Fibroblast of the aortic adventitia (primary cell): ENCODE results near the gene LMAN1L. TPM values are rescaled to one million over a fixed set of nuclear protein-coding genes. Genes with fewer than 3 reads are reported as not detected.

Experiments
- DNase-seq: peaks from one replicate; pipeline ENCODE4 v3.0.0-alpha.2; 2010; ENCODE audit warnings: low read depth
- H3K4me3 ChIP-seq: 2 replicates; pipeline ENCODE4 v1.5.1; 2011; ENCODE audit warnings: low read depth, mild to moderate bottlenecking, control low read depth, low read length, moderate library complexity
- CTCF ChIP-seq: IDR thresholded peaks from 2 replicates; pipeline ENCODE4 v1.5.1; 2011; ENCODE audit warnings: mild to moderate bottlenecking, low read length, control low read depth, inconsistent platforms; ENCODE audit not compliant: insufficient read depth
- total RNA-seq: library from RNA; depleted of rRNA; stranded (reverse); fragments of >200 nt; gene quantifications from 2 replicates; pipeline ENCODE4 v1.2.3, GENCODE V29; 2012; ENCODE audit warnings: low replicate concordance

LMAN1L gene
- total RNA-seq, 1 donor: not detected

GRCh38 chr15:74837482-74838136, 25.0 kb downstream of the LMAN1L start:
- DNase-seq: no peak
- no peak overlapping the region for H3K4me3 ChIP-seq
- TF ChIP-seq CTCF: no peak

- no peak for TF ChIP-seq CTCF
- no peak overlapping the region for H3K4me3 ChIP-seq
- no peak for DNase-seq
Observed at GRCh38 chr15:74838137-74838516, 25.5 kb downstream of the LMAN1L start.

GRCh38 chr15:74838746-74839525, 26.3 kb downstream of the LMAN1L start:
- H3K4me3 ChIP-seq: no peak overlapping the region
- no peak for TF ChIP-seq CTCF
- no peak for DNase-seq

GRCh38 chr15:74839526-74840395, 27.1 kb downstream of the LMAN1L start:
- H3K4me3 ChIP-seq: no peak overlapping the region
- DNase-seq: no peak

GRCh38 chr15:74840851-74841775, 28.5 kb downstream of the LMAN1L start:
- no peak for DNase-seq
- no peak for TF ChIP-seq CTCF
- H3K4me3 ChIP-seq: no peak overlapping the region

More at GRCh38 chr15:74839526-74840395, 27.1 kb downstream of the LMAN1L start:
- TF ChIP-seq CTCF: no peak
